H1 (cell line): ENCODE results near the gene FOSL1. TPM values are rescaled to one million over a fixed set of nuclear protein-coding genes. Genes with fewer than 3 reads are reported as not detected.

ENCODE experiments used
- CTCF ChIA-PET: fragments of 300-600 bp; sonication (Branson Sonifier 250); formaldehyde crosslinking; loops from one replicate; lab custom pipeline; 2021; ENCODE audit not compliant: partially characterized antibody; lab: Charles Lee
- POLR2A ChIA-PET: fragments of 300-600 bp; sonication (Branson Sonifier 250); formaldehyde crosslinking; loops from one replicate; lab custom pipeline; 2021; ENCODE audit warnings: inconsistent platforms; ENCODE audit not compliant: partially characterized antibody; lab: Charles Lee
- DNase-seq, 2 experiments: peaks; one replicate each; pipeline versions ENCODE4 v3.0.0 to v3.0.0-alpha.2; 2010 to 2022; ENCODE audit warnings: low spot score in 2 of 2, low read depth in 1 of 2, mixed read lengths in 1 of 2
- FAIRE-seq: peaks from 2 replicates; lab custom pipeline; 2011; peaks lifted over from hg19 to GRCh38; lab: Jason Lieb, UNC
- H2AFZ ChIP-seq: 2 replicates; pipeline ENCODE4 v1.8.1; 2012; ENCODE audit warnings: low read length, inconsistent platforms
- H2AK5ac ChIP-seq: 2 replicates; pipeline ENCODE4 v1.6.1; 2013; ENCODE audit warnings: low read depth, low read length
- H2BK120ac ChIP-seq: replicated peaks from 2 replicates; pipeline ENCODE3; 2013; ENCODE audit warnings: low read depth, low read length, inconsistent platforms
- H2BK12ac ChIP-seq: 2 replicates; pipeline ENCODE4 v1.6.1; 2013; ENCODE audit warnings: low read depth, low read length
- H2BK15ac ChIP-seq: 2 replicates; pipeline ENCODE4 v1.6.1; 2013; ENCODE audit warnings: low read length
- H2BK20ac ChIP-seq: 2 replicates; pipeline ENCODE4 v1.6.1; 2013; ENCODE audit warnings: low read length
- H2BK5ac ChIP-seq: 2 replicates; pipeline ENCODE4 v1.6.1; 2013; ENCODE audit warnings: low read depth, low read length
- H3K14ac ChIP-seq: 2 replicates; pipeline ENCODE4 v1.6.1; 2013; ENCODE audit warnings: inconsistent platforms; ENCODE audit not compliant: insufficient read length
- H3K18ac ChIP-seq: 2 replicates; pipeline ENCODE4 v1.6.1; 2013; ENCODE audit warnings: low read length; ENCODE audit errors: extremely low read depth
- H3K23ac ChIP-seq: 2 replicates; pipeline ENCODE4 v1.6.1; 2013; ENCODE audit warnings: inconsistent platforms; ENCODE audit not compliant: insufficient read length
- H3K23me2 ChIP-seq: 2 replicates; pipeline ENCODE4 v1.6.1; 2013; ENCODE audit warnings: low read depth, low read length
- H3K27ac ChIP-seq: 2 replicates; pipeline ENCODE4 v1.6.1; 2011; ENCODE audit warnings: low read depth, low read length, inconsistent platforms
- H3K27me3 ChIP-seq, 4 experiments: replicated peaks in 1 of 4; 1 replicate in 1 of 4; 2 replicates in 3 of 4; pipeline versions ENCODE4 v1.6.1 to v1.8.1; 2011 to 2013; ENCODE audit warnings: low read length in 3 of 4, mild to moderate bottlenecking in 3 of 4, inconsistent platforms in 2 of 4, mixed read lengths in 2 of 4, moderate library complexity in 1 of 4; ENCODE audit not compliant: control insufficient read depth in 3 of 4, insufficient read depth in 3 of 4; ENCODE audit errors: extremely low read depth in 1 of 4
- H3K36me3 ChIP-seq, 4 experiments: 2 replicates each; pipeline versions ENCODE4 v1.6.1 to v1.8.1; 2011 to 2013; ENCODE audit warnings: mild to moderate bottlenecking in 4 of 4, low read length in 3 of 4, moderate library complexity in 2 of 4, control low read depth in 1 of 4, inconsistent platforms in 1 of 4; ENCODE audit not compliant: insufficient read depth in 4 of 4, control insufficient read depth in 2 of 4
- H3K4ac ChIP-seq: replicated peaks from 2 replicates; pipeline ENCODE3; 2013; ENCODE audit warnings: low read length, low read depth, mixed read lengths, inconsistent platforms; ENCODE audit not compliant: insufficient read length
- H3K4me1 ChIP-seq, 4 experiments: replicated peaks in 1 of 4; 1 replicate in 1 of 4; 2 replicates in 3 of 4; pipeline versions ENCODE4 v1.6.1 to v1.8.1; 2011 to 2013; ENCODE audit warnings: low read length in 3 of 4, inconsistent platforms in 2 of 4, mixed read lengths in 1 of 4; ENCODE audit not compliant: insufficient read depth in 4 of 4, control insufficient read depth in 3 of 4
- H3K4me2 ChIP-seq, 2 experiments: 2 replicates each; pipeline versions ENCODE4 v1.6.1 to v1.8.1; 2011 to 2013; ENCODE audit warnings: low read depth in 2 of 2, low read length in 2 of 2, control low read depth in 1 of 2, inconsistent platforms in 1 of 2, mild to moderate bottlenecking in 1 of 2; ENCODE audit not compliant: insufficient read depth in 1 of 2
- H3K4me3 ChIP-seq, 4 experiments: fragments of 200-600, 300-600 bp in 1 of 4; sonication (generic), shearing (Covaris generic), sonication (Bioruptor Twin) in 1 of 4; 2 replicates each; pipeline versions ENCODE4 v1.5.1 to v1.8.1; 2011 to 2016; ENCODE audit warnings: low read length in 4 of 4, low read depth in 3 of 4, control low read depth in 2 of 4, inconsistent platforms in 2 of 4, mild to moderate bottlenecking in 2 of 4, mixed read lengths in 1 of 4, moderate library complexity in 1 of 4; ENCODE audit not compliant: insufficient read depth in 2 of 4; ENCODE audit errors: extremely low read depth in 1 of 4
- H3K56ac ChIP-seq: replicated peaks from 2 replicates; pipeline ENCODE3; 2013; ENCODE audit warnings: low read depth, mild to moderate bottlenecking, mixed read lengths, low read length, inconsistent platforms; ENCODE audit not compliant: insufficient read length
- H3K79me1 ChIP-seq: 2 replicates; pipeline ENCODE4 v1.6.1; 2013; ENCODE audit warnings: low read depth, low read length, control low read depth
- H3K79me2 ChIP-seq, 2 experiments: 2 replicates each; pipeline versions ENCODE4 v1.6.1 to v1.8.1; 2012 to 2013; ENCODE audit warnings: low read length in 2 of 2, mild to moderate bottlenecking in 2 of 2, inconsistent platforms in 1 of 2; ENCODE audit not compliant: insufficient read depth in 2 of 2, control insufficient read depth in 1 of 2
- H3K9ac ChIP-seq, 4 experiments: replicated peaks in 1 of 4; 1 replicate in 1 of 4; 2 replicates in 3 of 4; pipeline versions ENCODE4 v1.6.1 to v1.8.1; 2011 to 2013; ENCODE audit warnings: low read depth in 3 of 4, low read length in 3 of 4, control low read depth in 2 of 4, mild to moderate bottlenecking in 2 of 4, moderate library complexity in 2 of 4, inconsistent platforms in 1 of 4; ENCODE audit errors: extremely low read depth in 1 of 4
- H3K9me3 ChIP-seq, 2 experiments: 2 replicates each; pipeline versions ENCODE4 v1.6.1 to v1.8.1; 2012 to 2013; ENCODE audit warnings: mild to moderate bottlenecking in 2 of 2, moderate library complexity in 2 of 2, control low read depth in 1 of 2, inconsistent platforms in 1 of 2, low read depth in 1 of 2, low read length in 1 of 2, mixed read lengths in 1 of 2; ENCODE audit not compliant: insufficient read depth in 2 of 2
- H4K20me1 ChIP-seq, 2 experiments: replicated peaks in 1 of 2; 2 replicates each; pipeline versions ENCODE3 to v1.8.1; 2011 to 2013; ENCODE audit warnings: inconsistent platforms in 2 of 2, low read length in 2 of 2, mild to moderate bottlenecking in 1 of 2; ENCODE audit not compliant: insufficient read depth in 2 of 2, control insufficient read depth in 1 of 2
- H4K5ac ChIP-seq: 2 replicates; pipeline ENCODE4 v1.6.1; 2013; ENCODE audit warnings: low read length, low read depth, mixed read lengths, inconsistent platforms; ENCODE audit not compliant: insufficient read length
- H4K8ac ChIP-seq: 2 replicates; pipeline ENCODE4 v1.8.0; 2013; ENCODE audit warnings: mild to moderate bottlenecking, moderate library complexity, low read length, inconsistent platforms; ENCODE audit not compliant: insufficient read depth; ENCODE audit errors: extremely low read depth
- H4K91ac ChIP-seq: replicated peaks from 2 replicates; pipeline ENCODE3; 2013; ENCODE audit warnings: low read length, mixed read lengths, inconsistent platforms; ENCODE audit not compliant: insufficient read length
- BCL11A ChIP-seq, 2 experiments: IDR thresholded peaks; one replicate each; pipeline ENCODE4 v1.6.1; 2011; ENCODE audit warnings: low read depth in 2 of 2, low read length in 2 of 2, mild to moderate bottlenecking in 2 of 2
- EP300 ChIP-seq, 2 experiments: IDR thresholded peaks; 1 replicate in 1 of 2; 2 replicates in 1 of 2; pipeline ENCODE4 v1.6.1; 2011 to 2012; ENCODE audit warnings: low read depth in 2 of 2, low read length in 2 of 2, mild to moderate bottlenecking in 2 of 2, borderline replicate concordance in 1 of 2, inconsistent platforms in 1 of 2, moderate library complexity in 1 of 2
- POLR2AphosphoS5 ChIP-seq: IDR thresholded peaks from 2 replicates; pipeline ENCODE4 v1.6.1; 2011; ENCODE audit warnings: low read depth, low read length
- WGBS, 2 experiments: shearing (Covaris generic) in 1 of 2; methylation state at CpG; one replicate each; pipeline versions ENCODE4 v1.1.6 to v1.1.7; 2013 to 2015; ENCODE audit warnings: low lambda C conversion rate in 2 of 2, mixed read lengths in 2 of 2, inconsistent platforms in 1 of 2, low coverage in 1 of 2, missing lambda C conversion rate in 1 of 2; ENCODE audit not compliant: insufficient replicate concordance in 2 of 2, insufficient coverage in 1 of 2, insufficient read length in 1 of 2; ENCODE audit errors: extremely low coverage in 1 of 2, missing lambda C conversion rate in 1 of 2; 5-methylcytosine and 5-hydroxymethylcytosine counted together
- polyA plus RNA-seq, 7 experiments: library from polyadenylated mRNA; depleted of rRNA in 3 of 7; stranded (reverse) in 5 of 7; unstranded in 2 of 7; fragments of >200 nt in 5 of 7; fragments of 200-250 nt in 2 of 7; gene quantifications; 1 replicate in 5 of 7; 2 replicates in 1 of 7; 4 replicates in 1 of 7; pipeline versions ENCODE4 v1.2.1 to v1.2.3, GENCODE V29; 2011 to 2013; ENCODE audit warnings: missing spikeins in 2 of 7, mixed read lengths in 2 of 7
- total RNA-seq: library from RNA; stranded (reverse); fragmentation: NEBNext Ultra II Directional; extraction: Animal tissue kit (Norgen Biotek cat#: 25700); gene quantifications from 2 replicates; pipeline ENCODE4 v1.2.1, GENCODE V29; 2021

The FOSL1 gene
- total and polyA plus RNA-seq, 2 of the 8 experiments (the other 6 are each of a cell fraction or from before 2014, with no cell fraction given), result 6.3 to 7.2 TPM

GRCh38 chr11:65862941-65863888, 37.0 kb downstream of the FOSL1 start:
- H2BK120ac ChIP-seq, result no peak overlapping the region
- peaks cover 5 to 17% (median 14%) of the 10 kb centered on the region in 4 experiments for H3K36me3 ChIP-seq
- peaks cover 0 to 10% (median 7%) of the 10 kb centered on the region in 4 experiments; a peak in 5 of 7 replicates for H3K4me1 ChIP-seq
- no peak overlapping the region for H3K9ac ChIP-seq
- no peak for DNase-seq
- no peaks in the 10 kb centered on the region; the same call in 1 of the 2 replicates for H3K79me1 ChIP-seq
- no peak overlapping the region for H2AK5ac ChIP-seq
- POLR2A ChIA-PET, result interaction anchor here (1.2 to 39.7 kb wide), 3 partner anchors 7 to 117 kb away, joined by 3 to 1071 read pairs (median 1071); partner anchors contain the start of genes CCDC85B, CFL1, CTSW and EFEMP2
- H4K8ac ChIP-seq, result 0 out of 2 replicates have a peak overlapping the region, but pooled peaks have one; percentile 40
- H4K91ac ChIP-seq, result no peak overlapping the region
- whole genome bisulfite sequencing, 2 experiments, result 92% methylated on average over 20 of the region's 24 CpGs; no CpG with 5 or more reads in 1 of the 2 experiments
- H4K5ac ChIP-seq, result no peak overlapping the region
- H3K14ac ChIP-seq, result no peak overlapping the region
- H3K56ac ChIP-seq, result no peak overlapping the region
- no peaks in the 10 kb centered on the region for H3K9me3 ChIP-seq
- no peak overlapping the region for H2BK20ac ChIP-seq
- no peak overlapping the region for H3K18ac ChIP-seq
- H2AFZ ChIP-seq, result no peak overlapping the region
- H3K4ac ChIP-seq, result no peak overlapping the region
- no peak overlapping the region for H2BK12ac ChIP-seq
- H2BK15ac ChIP-seq, result no peak overlapping the region
- no peak overlapping the region for H3K27ac ChIP-seq
- CTCF ChIA-PET, result interaction anchor here (0.6 to 9.9 kb wide), 7 partner anchors 9 to 293 kb away, joined by 3 to 191 read pairs (median 6); partner anchors contain the start of genes CCDC85B, EFEMP2, FIBP and ZNRD2
- peaks cover 20% of the 10 kb centered on the region for H3K23me2 ChIP-seq
- H3K27me3 ChIP-seq, result no peaks in the 10 kb centered on the region
- FAIRE-seq, result no peak
- H2BK5ac ChIP-seq, result no peak overlapping the region
- H3K79me2 ChIP-seq, result peaks cover 0 to 5% of the 10 kb centered on the region in 2 experiments; a peak in 1 of 4 replicates
- no peak overlapping the region for H3K4me3 ChIP-seq
- no peaks in the 10 kb centered on the region for H4K20me1 ChIP-seq
- H3K4me2 ChIP-seq, result no peak overlapping the region
- no peak overlapping the region for H3K23ac ChIP-seq
- TF ChIP-seq BCL11A (IDR thresholded peaks at IDR 0.05; ENCODE audit: low read depth in 2 of 2, low read length in 2 of 2) (no peak), EP300 (IDR thresholded peaks at IDR 0.05; ENCODE audit: borderline replicate concordance in 1 of 2, low read depth in 2 of 2, low read length in 2 of 2) (no peak), POLR2AphosphoS5 (peak; percentile 64; the same call in 1 of the 2 replicates)
- TF ChIP-seq, all 59 proteins: peak for 1
